UCSD-AML1 (cell line): ENCODE data around the gene TCF12.

Source experiments
- DNase-seq: peaks from one replicate; lab custom pipeline; 2025; ENCODE audit not compliant: unreplicated experiment; lab: John Stamatoyannopoulos, UW

The TCF12 gene

DNA sequence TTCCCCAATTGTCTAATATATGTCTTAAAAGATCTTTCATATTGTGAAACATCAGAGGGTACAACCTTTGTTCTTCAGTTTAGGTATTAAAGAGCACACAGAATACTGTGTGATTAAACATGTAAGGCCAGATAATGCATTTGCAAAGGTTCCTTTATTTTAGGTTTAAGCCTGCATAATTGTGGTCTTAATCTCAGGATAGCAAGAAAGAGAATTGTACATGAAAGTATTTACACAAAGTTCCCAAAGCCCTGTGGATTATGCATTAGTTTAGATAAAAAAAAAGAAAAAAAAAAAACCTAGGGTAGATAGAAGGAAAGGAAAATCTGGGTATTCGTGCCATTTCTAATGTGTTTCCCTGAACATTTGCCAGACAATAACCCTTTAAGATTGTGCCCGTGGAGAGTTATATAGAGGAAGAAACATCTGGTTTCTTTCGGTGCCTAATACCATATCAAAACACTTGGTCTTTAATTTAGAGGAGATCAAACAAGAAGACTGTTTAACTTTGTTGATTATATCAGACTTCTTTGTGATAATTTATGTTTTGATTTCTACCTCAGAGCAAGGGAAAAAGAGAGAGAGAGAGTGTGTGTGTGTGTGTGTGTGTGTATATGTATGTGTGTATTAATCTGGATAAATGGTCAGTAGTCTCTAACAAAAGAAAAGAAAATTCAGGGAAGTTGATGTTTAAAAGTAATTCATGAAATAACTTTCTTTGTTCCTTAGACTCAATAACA is 318.3 kb downstream of the TCF12 start:
- DNase-seq: no peak

- DNase-seq: no peak
These were observed 318.8 kb downstream of the TCF12 start for GRCh38 chr15:57237301-57237642.

GRCh38 chr15:57237676-57238075 is 319.2 kb downstream of the TCF12 start:
- no peak for DNase-seq

GRCh38 chr15:57245130-57245529 is 326.7 kb downstream of the TCF12 start:
- no peak for DNase-seq

DNA sequence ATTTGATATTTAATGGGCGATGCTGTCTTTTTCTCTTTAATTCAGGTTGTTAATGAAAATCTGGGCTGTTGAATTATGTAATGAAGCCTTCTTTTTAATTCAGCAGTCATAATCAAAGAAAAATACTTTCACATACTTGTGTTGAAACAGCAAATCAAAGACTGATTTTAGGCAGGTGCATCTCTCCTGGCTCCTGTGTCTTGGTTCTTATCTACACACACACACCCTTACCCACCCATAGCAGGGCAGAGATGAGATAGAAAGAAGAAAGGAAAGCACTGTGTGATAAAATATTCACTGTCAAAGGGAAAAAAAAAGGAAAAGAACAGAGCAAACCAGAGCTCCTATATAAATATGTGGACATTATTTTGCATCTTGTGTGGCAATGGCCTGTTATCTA is 327.3 kb downstream of the TCF12 start:
- DNase-seq: no peak

DNA sequence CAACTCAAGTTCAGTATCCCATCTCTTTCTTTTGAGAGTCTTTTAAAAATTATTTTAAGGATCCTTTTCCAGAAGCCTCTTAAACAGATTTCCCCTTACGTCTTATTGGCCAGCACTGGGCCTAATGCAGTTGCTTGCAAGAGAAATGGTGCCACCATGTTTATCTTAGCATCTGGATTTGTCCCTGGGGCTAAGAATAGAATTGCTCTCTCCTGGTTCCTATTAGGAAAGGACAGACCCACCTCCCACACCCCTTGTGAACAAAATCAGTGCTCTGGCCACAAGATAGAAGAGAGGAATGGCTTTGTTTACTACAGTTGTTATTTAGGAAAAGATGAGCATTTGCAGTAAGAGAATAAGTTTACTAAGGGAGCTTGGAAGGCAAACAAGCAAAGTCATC is 329.6 kb downstream of the TCF12 start:
- DNase-seq: no peak

- DNase-seq: no peak
These were observed 332.9 kb downstream of the TCF12 start for GRCh38 chr15:57251308-57251707.

- DNase-seq: no peak
These were observed 333.5 kb downstream of the TCF12 start for GRCh38 chr15:57251941-57252340.

GRCh38 chr15:57253082-57253481 is 334.6 kb downstream of the TCF12 start:
- DNase-seq: no peak

GRCh38 chr15:57253500-57253899 is 335.1 kb downstream of the TCF12 start:
- DNase-seq: no peak

DNA sequence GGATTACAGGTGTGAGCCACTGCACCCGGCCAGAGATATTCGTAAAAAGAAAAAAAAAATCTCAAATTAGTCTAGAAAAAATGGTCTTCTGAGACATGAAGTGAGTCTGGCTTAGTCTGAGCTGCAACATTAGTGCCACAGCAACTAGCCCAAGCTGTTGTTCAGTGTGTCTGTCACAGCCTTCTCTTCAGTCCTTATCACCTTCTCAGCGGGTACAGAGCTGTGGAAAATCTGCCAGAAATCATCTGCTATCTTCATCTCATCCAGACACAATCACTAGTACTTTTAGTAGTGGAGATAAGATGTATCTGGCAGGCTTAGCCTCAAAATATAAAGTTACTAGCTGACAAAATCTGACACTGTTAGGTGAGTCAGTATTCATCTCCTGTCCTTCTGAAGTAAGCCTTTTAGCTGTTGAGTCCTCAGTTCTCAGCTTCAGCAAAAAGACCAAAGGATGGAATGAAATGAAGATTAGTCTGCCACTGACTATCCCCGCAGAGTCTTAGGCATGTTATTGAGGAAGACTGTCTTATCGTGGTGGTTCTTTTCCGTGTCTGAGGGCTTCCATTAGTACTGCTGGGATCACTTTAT is 337.4 kb downstream of the TCF12 start:
- DNase-seq: no peak

DNA sequence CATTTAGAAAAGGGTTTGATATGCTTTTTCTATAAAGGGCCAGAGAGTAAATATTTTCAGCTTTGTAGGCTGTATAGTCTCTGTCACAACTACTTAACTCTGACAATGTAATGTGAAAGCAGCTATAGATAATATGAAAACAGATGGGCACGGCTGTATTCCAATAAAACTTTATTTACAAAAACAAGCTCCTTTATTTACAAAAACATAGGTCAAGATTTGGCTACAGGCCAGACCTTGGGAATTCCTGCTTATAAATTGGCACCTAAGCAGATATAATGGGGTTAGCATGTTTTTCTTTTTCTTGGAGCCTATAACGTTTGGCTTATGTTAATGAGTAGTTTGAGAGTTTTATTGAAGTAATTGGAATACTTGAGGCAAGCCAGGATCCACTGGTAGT is 338.5 kb downstream of the TCF12 start:
- no peak for DNase-seq

DNA sequence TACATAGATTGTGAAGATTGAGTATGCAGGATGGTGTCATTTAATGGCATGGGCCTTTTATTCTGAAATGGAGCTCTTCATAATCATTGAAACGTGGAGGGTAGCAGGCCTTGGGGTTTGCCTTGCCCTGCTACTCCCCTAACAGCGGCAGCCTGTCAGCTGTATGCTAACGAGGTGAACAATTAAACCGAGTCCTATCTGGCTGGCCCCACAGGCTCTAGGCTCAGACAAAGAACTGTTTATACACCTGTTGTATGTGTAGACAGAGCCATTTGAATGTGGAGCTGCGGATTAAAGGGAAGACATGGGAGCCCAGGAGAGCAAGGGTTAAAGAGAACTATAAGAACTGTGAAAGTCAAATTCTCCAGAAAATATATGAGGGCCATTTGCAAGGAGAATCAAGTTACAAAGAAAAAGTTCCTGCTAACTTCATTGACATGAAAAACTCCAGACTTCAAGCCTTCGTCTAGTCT is 341.2 kb downstream of the TCF12 start:
- no peak for DNase-seq

GRCh38 chr15:57263520-57263919 is 345.1 kb downstream of the TCF12 start:
- no peak for DNase-seq

GRCh38 chr15:57272771-57273357 is 354.4 kb downstream of the TCF12 start:
- no peak for DNase-seq

DNA sequence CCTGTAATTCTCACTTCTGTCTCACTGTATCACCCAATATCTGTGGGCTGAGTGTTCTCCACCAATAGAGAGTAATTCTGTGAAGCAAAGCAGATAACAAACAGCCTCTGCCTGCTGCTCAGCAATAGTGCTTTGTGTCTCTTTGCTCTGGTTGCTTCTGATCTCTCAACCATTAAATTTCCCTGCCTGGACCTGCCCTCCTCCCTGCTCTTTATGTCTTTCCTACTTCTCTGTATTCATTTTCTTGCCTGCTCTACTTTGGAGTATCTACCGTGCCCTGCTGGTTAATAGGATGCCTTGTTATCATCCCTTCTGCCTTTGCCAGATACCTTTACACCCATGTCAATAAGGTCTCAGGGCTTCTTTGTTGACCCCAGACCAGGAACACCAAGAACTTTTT is 355.0 kb downstream of the TCF12 start:
- no peak for DNase-seq

GRCh38 chr15:57278439-57278838 is 360.0 kb downstream of the TCF12 start:
- no peak for DNase-seq

- DNase-seq: no peak
These were observed 362.0 kb downstream of the TCF12 start for GRCh38 chr15:57280464-57280863.

- DNase-seq: no peak
These were observed 362.9 kb downstream of the TCF12 start for GRCh38 chr15:57281321-57281720.

GRCh38 chr15:57282686-57283085 is 364.2 kb downstream of the TCF12 start:
- no peak for DNase-seq

DNA sequence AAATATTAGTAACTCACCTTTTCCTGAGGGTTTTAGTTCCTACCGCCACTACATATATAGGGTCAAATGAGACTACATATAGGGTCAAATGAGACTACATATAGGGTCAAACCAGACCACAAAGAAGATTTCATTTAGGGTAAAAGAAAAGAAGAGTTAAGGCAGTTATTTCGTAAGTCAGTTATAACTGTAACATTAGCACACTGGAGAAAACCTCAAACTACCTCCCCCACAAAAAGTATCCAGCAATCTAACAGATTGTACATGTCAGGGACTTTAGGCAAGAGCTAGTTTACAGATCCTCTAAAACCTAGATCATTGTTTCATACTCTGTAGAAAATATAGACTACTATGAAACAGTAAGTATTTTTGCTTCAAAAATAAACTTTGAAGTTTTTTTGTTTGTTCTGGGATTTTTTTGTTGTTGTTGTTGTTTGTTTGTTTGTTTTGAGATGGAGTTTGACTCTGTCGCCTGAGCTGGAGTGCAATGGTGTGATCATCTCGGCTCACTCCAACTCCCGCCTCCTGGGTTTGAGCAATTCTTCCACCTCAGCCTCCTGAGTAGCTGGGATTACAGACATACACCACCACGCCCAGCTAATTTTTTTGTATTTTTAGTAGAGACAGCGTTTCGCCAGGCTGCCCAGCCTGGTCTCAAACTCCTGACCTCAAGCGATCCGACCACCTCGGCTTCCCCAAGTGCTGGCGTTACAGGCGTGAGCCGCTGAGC is 365.5 kb downstream of the TCF12 start:
- DNase-seq: no peak

GRCh38 chr15:57284535-57284934 is 366.1 kb downstream of the TCF12 start:
- no peak for DNase-seq
